ENCODE measurements around the gene TRIM47. TPM values are rescaled to one million over a fixed set of nuclear protein-coding genes. Genes with fewer than 3 reads are reported as not detected.

Gene TRIM47
- total and polyA plus RNA-seq, 2 of the 13 experiments (the other 11 are each of a cell fraction or from before 2014, with no cell fraction given), result 33.5 to 82.0 TPM

DNA sequence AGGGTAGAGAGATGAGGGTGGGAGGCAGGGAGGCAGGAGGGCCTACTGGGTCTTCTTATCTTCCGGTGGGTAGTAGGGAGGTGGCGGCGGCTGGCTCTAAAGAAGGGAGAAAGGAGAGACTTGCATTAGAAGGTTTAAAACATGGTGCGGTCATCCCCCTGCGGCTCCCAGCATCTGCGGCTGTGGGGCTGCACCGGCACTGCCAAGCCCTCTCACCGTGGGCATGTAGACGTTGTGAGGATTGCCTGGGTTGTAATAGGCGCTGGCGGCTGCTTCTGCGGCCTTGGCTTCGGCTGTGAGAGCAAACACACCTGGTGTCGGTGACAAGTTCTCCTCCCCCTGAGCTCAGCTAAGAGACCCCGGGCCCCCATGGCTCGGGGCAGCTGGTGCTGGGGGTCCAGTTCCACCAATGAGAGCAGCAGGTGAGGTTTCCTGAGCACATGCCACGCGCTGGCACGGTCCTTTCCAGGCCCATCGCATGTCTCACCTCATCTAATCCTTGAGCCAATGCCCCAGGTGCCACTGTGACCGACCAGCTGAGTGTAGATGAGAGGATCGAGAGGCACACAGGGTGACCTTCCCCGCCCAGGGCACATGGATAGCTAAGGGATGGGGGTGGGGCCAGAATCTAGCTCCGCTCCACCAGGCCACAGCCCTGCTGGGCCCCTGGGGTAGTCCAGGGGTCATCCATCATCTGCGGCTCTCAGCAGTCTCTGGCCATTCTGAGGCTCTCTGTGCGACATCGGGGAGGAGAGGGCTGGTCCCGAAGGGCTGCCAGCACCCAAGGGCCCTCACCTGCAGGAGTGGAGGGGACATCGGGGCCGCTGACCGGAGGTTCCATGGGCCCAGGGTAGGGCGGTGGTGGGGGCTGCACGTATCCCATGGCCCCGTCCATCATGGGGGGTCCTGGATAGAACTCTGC lies 31.4 kb downstream of the TRIM47 start (continued):
- TF ChIP-seq ZNF577 (CRISPR knock-in tag; IDR thresholded peaks at IDR 0.05; ENCODE audit: borderline replicate concordance, low read depth) (no peak), RBM22 (optimal IDR thresholded peaks at IDR 0.05; ENCODE audit: low read length) (peak; percentile 77), ZNF350 (CRISPR knock-in tag; IDR thresholded peaks at IDR 0.05; ENCODE audit: borderline replicate concordance, low read depth) (peak; percentile 95), IKZF1 (IDR thresholded peaks at IDR 0.05) (no peak), RAD21 (CRISPR knock-in tag; IDR thresholded peaks at IDR 0.05) (peak; percentile 47; the same call in 1 of the 2 replicates), DMTF1 (CRISPR knock-in tag; IDR thresholded peaks at IDR 0.05) (no peak), ZMAT5 (CRISPR knock-in tag; IDR thresholded peaks at IDR 0.05; ENCODE audit: borderline replicate concordance, low read depth) (no peak), ZFP36L2 (CRISPR knock-in tag; IDR thresholded peaks at IDR 0.05) (no peak), KMT2B (CRISPR knock-in tag; IDR thresholded peaks at IDR 0.05) (no peak; the same call in none of the 2 replicates), ZNF256 (CRISPR knock-in tag; conservative IDR thresholded peaks at IDR 0.05) (peak; percentile 96), ZNF713 (CRISPR knock-in tag; IDR thresholded peaks at IDR 0.05) (peak; percentile 92; the same call in 1 of the 2 replicates), ZNF281 (CRISPR knock-in tag; IDR thresholded peaks at IDR 0.05; ENCODE audit: borderline replicate concordance) (peak; percentile 99), RERE (CRISPR knock-in tag; IDR thresholded peaks at IDR 0.05; ENCODE audit: low read depth) (peak; percentile 98), ZNF605 (CRISPR knock-in tag; IDR thresholded peaks at IDR 0.05) (peak; percentile 92), FOXK1 (CRISPR knock-in tag; IDR thresholded peaks at IDR 0.05; ENCODE audit: borderline replicate concordance, low read depth) (0 out of 2 replicates have a peak, but pooled peaks have one; percentile 52), KAT2B (IDR thresholded peaks at IDR 0.05; ENCODE audit: borderline replicate concordance, low read depth, low read length) (no peak), HNRNPLL (IDR thresholded peaks at IDR 0.05; ENCODE audit: low read depth, low read length, poor library complexity, severe bottlenecking) (peak; percentile 33)

Data from HepG2 (cell line).